ENCODE results near the gene MMP24.

Gene MMP24

DNA sequence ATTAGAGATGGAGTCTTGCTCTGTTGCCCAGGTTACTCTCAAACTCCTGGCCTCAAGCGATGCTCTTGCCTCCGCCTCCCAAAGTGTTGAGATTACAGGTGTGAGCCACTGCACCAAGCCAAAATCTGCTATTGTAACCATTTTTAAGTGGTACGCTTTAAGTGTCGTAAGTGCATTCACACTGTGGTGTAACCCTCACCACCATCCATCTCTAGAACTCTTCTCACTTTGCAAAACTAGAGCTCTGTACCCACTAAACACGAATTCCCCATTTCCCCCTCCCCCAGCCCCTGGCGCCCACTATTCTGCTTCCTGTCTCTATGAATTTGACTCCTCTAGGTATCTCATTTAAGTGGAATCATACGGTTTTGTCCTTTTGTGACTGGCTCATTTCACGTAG is 68.6 kb downstream of the MMP24 start:
- DNase-seq: no peak

GRCh38 chr20:35295674-35296073 is 69.2 kb downstream of the MMP24 start:
- DNase-seq: no peak

DNA sequence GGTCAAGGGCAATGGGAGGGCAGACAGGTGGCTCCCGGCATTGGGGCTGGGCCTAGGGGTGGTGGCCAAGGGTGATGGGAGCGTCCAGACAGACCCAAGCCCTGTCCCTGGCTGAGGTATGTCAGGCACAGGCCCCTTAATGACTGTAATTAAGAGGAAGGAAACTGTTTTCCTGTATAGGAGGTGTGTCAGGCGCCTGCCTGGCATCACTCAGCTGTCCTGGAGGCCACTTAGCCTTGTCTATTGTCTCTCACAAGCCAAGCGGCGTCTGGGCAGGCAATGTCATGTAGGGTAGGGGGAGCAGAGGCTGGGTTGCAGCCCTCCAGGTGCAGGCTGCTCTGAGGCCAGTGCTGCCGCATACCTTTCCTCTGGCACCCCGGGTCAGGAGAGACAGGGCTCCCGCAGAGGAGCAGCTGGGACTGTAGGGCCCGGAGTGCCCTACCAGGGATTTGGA is 69.6 kb downstream of the MMP24 start:
- DNase-seq: no peak

DNA sequence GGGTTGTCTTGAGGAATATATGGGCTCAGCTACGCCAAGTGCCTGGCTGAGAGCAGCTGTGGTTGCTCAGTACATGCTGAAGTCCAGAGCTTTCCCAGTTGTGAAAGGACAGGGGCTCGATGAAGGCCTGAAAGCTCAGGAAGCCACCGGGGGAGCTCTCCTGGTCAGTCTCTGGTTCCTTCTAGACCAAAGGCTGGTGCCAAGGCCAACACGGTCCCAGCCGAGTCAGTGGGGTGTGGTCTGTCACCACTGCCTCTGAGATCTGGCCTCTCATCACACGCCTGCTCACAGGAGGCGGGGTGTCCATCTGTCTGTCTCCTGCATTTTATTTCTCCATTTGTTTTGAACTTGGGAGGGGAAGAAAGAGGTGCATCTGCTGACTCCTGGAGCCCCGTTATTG is 70.7 kb downstream of the MMP24 start:
- no peak for DNase-seq

GRCh38 chr20:35297740-35298139 is 71.2 kb downstream of the MMP24 start:
- no peak for DNase-seq

DNA sequence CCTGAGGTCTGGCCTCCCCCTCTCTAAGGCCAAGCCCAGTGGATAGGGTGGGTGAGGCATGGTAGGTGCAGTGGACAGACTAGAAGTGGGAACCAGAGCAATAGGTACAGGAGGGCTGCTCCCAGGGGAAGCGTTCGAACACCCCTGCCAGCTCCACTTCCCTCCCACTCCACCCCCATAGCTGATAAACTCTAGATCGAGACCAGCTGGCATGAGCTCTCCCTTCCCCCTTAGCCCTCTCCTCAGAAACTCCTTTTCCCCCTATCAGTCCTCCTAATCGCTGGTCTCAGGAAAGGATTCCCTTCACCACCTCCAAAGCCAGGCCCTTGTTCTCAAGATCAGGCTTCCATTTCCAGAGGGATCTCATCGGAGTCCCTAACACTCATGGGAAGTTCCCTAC is 71.8 kb downstream of the MMP24 start:
- DNase-seq: no peak

DNA sequence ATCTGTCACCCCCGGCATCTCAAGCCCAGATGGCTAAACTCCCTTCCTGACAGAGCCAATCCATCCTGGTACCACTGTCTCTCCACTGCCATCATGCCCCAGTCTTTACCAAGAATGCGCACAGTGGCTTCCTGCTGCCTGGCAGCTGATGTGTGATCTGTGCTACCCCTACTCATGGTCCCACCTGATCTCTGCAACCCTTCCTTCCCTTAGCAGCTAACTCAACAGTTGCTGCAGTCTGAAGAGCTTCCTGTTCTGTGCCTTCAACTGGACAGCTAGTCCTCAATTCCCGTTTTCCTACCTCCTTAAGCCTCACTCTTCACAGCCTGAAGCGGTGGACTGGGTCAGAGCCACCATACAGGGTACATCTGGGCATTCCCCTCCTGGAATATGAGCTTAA is 73.3 kb downstream of the MMP24 start:
- DNase-seq: no peak

GRCh38 chr20:35300469-35301262 is 74.2 kb downstream of the MMP24 start:
- no peak for DNase-seq

DNA sequence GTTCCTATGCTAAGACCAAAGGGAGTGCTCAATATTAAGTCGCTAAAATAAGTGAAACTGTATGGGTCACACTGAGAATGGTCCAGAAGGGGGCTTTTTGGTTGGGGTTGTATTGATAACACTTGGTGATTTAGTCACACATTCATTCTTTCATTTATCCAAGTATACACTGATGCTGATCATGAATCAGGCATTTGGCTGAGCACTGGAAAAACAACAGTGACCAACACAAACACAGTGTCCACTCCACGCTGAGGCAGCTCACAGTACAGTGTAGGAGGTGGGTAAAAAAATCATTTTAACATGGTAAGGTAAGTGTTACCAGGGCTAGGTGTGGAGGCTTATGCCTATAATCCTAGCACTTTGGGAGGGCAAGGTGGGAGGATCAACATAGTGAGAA is 74.9 kb downstream of the MMP24 start:
- DNase-seq: no peak

DNA sequence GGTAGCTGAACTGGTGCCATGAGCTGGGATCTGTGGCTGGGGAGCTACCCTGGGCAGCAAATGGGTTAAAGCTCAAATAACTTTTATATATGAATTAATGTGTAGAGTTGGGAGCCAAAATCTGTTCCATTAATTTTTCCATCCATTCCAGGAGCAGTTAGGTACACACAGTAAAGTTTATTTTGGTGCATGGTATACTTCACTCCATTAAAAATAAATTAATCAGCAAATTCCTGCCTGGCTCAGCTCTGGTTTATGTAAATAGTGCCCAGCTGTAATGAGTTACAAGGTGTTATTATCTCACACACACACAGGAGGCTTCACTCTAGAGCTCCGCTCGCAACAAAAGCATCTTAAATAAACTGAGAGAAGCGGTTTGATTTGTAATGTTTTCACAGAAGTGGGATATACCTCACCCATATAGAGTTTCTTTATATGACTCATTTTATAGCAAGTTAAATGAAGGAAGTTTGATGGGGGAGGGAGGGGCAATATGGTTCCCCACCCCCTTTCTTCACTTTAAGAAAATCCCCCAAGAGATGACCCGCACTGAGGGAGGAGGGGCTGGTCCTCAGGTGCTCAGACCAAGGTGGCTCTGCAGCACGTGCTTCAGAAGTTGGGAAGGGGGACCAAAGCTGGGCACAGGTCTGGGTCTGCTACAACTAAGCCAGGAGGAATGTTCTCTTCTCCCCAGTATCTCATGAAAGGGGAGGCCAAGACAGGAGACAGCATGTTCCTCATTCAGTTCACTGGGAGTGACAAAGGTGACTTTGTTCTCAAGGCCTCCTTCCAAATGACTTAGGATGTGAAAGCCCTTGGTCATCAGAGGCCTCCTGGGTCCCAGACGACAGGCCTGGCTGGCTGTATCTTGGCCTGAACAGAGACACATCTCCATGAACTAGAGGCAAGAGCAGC is 76.2 kb downstream of the MMP24 start:
- no peak for DNase-seq

DNA sequence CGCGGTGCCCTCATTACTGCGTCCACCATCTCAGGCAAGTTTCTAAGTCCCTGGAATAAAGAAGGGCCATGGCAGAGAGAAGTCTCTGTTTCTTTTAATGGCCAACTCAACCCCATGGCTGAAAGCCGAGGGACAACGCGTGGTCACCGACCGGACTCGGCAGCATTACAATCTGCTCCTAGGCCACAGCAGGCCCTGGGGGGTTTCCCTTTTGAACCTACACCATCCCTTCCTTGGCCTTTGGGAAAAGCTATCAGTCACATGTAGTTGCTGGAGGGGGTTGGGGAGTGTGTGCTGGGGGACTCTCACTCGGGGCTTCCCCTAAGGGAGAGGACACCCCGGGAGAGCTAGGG is 76.9 kb downstream of the MMP24 start:
- DNase-seq: no peak

- DNase-seq: peak; percentile 87
Observed at GRCh38 chr20:35303735-35304491, 77.4 kb downstream of the MMP24 start.

DNA sequence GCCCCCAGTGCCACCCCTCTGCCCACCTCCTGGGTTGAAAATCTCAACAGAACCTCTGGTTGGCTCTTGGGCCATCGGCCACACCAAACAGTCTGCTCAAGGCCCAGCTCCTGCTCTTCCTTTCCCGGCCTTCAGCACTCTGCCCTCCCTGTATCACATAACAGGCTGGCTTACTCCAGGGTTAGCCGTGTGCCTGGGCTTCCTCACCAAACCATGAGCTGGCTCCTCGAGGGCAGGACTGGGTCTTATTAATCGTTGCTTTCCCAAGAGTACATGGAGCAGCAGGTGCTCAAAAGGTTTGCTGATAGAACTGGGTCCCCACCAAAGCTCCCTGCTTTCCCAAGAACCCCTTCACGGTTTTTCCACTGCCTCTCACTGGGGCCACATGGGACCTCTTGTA is 78.5 kb downstream of the MMP24 start:
- DNase-seq: no peak

DNA sequence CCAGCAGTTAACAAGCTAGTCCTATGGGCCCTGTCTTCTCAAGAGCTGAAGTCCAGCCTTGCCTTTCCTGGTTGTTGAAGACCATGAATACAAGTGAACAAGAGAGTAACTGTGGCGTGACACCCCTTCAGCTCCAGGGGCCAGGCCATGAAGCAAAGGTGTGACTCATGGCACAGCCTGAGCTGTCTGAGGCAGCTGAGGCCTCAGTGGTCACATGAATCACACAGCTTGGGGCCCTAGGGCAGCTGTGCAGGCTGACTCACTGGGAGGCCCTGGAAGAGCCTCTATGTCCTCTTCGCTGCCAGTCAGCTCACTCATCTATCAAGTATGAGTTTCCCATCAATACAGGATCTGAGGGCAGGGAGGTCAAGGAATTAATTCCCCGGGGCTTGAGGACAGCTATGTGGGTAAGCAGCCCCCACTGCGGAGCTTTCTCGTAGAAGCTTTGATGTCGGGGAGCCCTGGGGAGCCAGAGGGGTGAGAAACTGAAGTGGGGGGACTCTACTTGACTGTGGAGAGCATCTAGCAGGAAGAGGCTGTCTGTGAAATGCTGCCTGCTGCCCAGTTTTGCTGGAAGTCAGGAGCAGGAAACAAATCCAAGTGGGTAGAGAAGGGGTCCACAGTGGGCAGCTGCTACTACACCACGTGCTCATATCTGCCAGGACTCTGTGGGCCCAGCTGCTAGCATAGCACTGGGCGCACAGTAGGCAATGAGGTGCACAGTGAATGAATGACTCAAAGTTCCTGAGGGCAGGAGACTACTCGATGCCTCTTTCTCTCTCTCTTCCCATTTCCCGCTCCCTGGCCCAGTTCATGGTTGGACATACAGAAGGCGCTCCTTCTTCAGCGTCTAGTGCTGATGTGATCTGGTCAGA is 79.4 kb downstream of the MMP24 start:
- peak; percentile 41 for DNase-seq

DNA sequence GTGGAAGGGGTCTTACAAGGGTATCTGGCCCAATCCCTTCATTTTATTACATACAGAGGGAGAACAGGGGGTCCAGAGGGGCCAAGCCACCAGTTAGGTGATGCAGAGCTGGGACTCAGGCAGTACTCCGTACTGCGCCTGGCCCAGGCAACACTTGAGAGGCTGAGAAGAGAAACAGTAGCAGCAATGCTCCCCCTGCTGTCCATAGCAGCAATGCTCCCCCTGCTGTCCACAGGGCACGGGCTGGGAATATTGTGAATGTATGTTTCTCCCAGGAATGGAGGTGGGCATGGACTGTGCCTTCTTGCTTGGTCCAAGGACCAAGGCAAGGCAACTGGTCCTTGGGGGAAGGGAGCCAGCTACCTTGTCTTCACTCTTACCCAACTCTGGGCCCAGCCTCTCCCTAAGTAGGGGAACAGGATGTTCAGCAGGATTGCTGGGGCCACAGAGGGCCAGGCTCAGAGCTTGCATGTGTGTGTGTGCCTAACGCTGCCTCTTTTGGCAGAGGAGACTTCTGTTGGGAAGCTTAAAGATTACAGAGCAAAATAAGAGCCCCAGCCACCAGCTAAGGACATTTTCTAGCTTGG is 80.5 kb downstream of the MMP24 start:
- peak; percentile 44 for DNase-seq

GRCh38 chr20:35307666-35308653 is 81.5 kb downstream of the MMP24 start:
- no peak for DNase-seq

DNA sequence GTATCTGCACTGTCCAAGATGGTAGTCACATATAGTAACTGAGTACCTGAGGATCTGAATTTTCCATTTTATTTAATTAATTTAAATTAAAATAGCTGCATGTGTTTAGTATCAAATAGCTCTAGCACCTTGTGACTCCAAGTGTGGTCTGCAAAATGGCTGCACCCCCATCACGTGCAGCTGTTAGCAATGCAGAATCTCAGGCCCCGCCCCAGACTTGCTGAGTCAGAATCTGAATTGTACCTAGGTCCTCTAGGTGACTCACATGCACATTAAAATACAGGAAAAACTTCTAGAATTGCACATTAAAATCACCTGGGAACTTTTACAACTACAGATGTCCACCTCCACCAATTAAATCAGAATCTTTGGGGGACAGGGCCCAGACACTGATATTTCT is 84.9 kb downstream of the MMP24 start:
- peak; percentile 41 for DNase-seq

- DNase-seq: no peak
Observed at GRCh38 chr20:35311822-35312221, 85.3 kb downstream of the MMP24 start.

GRCh38 chr20:35312318-35312717 is 85.8 kb downstream of the MMP24 start:
- DNase-seq: no peak

DNA sequence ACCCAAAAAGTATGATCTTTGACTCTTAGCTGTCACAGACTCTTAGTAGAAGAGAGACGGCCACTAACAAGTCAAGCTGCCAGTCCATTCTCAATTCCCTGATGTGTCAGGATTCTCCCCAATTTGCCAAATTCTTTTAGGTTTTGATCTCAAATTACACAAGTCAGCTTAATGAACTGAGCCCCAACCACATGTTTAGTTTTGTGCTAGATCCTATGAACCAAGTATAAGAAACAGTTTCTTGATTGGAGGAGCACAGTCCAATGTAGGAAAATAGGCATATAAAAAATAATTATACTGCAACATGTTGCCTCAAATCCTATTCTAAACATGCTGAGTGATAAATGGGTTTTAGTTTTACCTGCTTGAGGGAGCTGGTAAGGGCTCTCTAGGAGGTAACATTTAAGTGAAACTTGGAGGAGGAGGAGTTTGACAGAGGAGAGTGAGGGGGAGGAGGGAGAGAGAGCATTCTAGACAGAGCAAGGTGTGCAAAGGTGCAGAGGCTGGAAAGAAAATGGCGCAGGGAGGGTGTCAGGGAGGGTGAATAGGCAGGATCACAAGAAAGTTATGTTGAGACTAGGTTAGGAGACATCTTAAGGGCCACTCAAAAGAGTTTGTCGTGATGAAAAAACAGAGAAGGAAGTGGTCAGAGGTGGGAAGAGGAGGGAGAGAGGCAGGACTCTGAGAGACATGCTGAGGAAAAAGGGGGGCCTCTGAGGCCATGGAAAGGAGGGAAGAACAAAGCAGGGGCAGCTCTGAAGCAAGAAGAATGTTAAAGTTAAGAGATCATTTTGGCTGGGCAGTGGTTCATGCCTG is 88.5 kb downstream of the MMP24 start:
- no peak for DNase-seq

Data from CD4-positive, alpha-beta T cell treated with Interleukin-17A for 4 hours (primary cell).